Activated CD8-positive, alpha-beta T cell treated with anti-CD3 and anti-CD28 coated beads for 36 hours (primary cell): Measurements from ENCODE around the gene GINS3. TPM values are rescaled to one million over a fixed set of nuclear protein-coding genes. Genes with fewer than 3 reads are reported as not detected.

Experiments used
- ATAC-seq: fragments of 200-7000 bp; cut with Tn5 transposase; one replicate; pipeline ENCODE4 v1.10.0; 2021; ENCODE audit warnings: mild to moderate bottlenecking, moderate library complexity
- CTCF ChIA-PET: fragments of 350-600 bp; sonication (Branson Sonifier 250); formaldehyde crosslinking; loops from one replicate; lab custom pipeline; 2021; ENCODE audit warnings: antibody characterized with exemption; lab: Charles Lee
- POLR2A ChIA-PET: fragments of 350-600 bp; sonication (Branson Sonifier 250); formaldehyde crosslinking; loops from one replicate; lab custom pipeline; 2021; ENCODE audit warnings: antibody characterized with exemption; lab: Charles Lee
- DNase-seq: peaks from one replicate; pipeline ENCODE4 v3.0.0-alpha.2; 2020
- H3K27ac Mint-ChIP-seq: one replicate; pipeline ENCODE4 v1.8.0; 2021; ENCODE audit warnings: mild to moderate bottlenecking, mixed read lengths
- H3K27me3 Mint-ChIP-seq: one replicate; pipeline ENCODE4 v1.8.0; 2021; ENCODE audit warnings: mixed read lengths
- H3K36me3 Mint-ChIP-seq: one replicate; pipeline ENCODE4 v1.8.0; 2021; ENCODE audit warnings: low read depth, mixed read lengths
- H3K4me1 Mint-ChIP-seq: one replicate; pipeline ENCODE4 v1.8.0; 2021; ENCODE audit warnings: low read depth, mixed read lengths
- H3K4me3 Mint-ChIP-seq: one replicate; pipeline ENCODE4 v1.8.0; 2021; ENCODE audit warnings: mild to moderate bottlenecking, moderate library complexity, mixed read lengths
- H3K9me3 Mint-ChIP-seq: one replicate; pipeline ENCODE4 v1.8.0; 2021; ENCODE audit warnings: mixed read lengths
- intact Hi-C: fragments of 100-400 bp; cut with micrococcal nuclease; formaldehyde crosslinking; loops from one replicate; pipeline ENCODE4 v1.10.0; 2022
- total RNA-seq, 2 experiments: library from RNA; stranded (reverse); gene quantifications; one replicate each; pipeline ENCODE4 v1.2.3, GENCODE V29; 2021
- TF ChIP-seq, protein P1 (sequence below): fragments of 200-600 bp; IDR thresholded peaks from one replicate; pipeline ENCODE4 v1.8.0; 2022; ENCODE audit warnings: antibody characterized with exemption, mild to moderate bottlenecking

Gene GINS3
- total RNA-seq, 2 experiments from 2014 or later = 16.0 to 18.1 TPM

DNA sequence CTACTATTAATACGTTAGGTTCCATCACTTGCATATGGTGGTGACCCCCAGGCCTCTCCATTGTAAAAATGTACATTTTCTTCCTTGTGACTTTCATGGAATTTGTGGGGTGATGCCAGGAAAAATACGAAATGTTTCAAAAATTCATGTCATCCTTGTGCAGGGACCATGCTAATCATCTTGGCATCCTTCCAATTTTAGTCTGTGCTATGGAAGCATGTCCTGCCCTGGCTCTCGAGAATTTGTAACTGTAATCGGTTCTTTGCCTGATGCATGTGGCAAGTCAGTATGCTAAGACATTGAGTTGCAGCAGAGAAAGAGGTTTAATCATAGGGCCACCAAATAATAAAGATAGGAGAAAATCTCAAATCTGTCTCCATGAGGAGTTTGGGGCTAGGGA, 14.3 kb upstream of the GINS3 start:
- Mint-ChIP-seq H3K9me3 (no peaks in the 10 kb centered on the region), H3K4me1 (no peaks in the 10 kb centered on the region), H3K36me3 (no peaks in the 10 kb centered on the region), H3K27ac (no peak overlapping the region), H3K4me3 (no peak overlapping the region), H3K27me3 (peaks cover 10% of the 10 kb centered on the region)
- TF ChIP-seq, protein P1, sequence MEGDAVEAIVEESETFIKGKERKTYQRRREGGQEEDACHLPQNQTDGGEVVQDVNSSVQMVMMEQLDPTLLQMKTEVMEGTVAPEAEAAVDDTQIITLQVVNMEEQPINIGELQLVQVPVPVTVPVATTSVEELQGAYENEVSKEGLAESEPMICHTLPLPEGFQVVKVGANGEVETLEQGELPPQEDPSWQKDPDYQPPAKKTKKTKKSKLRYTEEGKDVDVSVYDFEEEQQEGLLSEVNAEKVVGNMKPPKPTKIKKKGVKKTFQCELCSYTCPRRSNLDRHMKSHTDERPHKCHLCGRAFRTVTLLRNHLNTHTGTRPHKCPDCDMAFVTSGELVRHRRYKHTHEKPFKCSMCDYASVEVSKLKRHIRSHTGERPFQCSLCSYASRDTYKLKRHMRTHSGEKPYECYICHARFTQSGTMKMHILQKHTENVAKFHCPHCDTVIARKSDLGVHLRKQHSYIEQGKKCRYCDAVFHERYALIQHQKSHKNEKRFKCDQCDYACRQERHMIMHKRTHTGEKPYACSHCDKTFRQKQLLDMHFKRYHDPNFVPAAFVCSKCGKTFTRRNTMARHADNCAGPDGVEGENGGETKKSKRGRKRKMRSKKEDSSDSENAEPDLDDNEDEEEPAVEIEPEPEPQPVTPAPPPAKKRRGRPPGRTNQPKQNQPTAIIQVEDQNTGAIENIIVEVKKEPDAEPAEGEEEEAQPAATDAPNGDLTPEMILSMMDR = no peak
- no peak for DNase-seq
- ATAC-seq = no peak
- ChIA-PET CTCF (no interaction called here), POLR2A (no interaction called here)
- intact Hi-C loops = no loop called here

DNA sequence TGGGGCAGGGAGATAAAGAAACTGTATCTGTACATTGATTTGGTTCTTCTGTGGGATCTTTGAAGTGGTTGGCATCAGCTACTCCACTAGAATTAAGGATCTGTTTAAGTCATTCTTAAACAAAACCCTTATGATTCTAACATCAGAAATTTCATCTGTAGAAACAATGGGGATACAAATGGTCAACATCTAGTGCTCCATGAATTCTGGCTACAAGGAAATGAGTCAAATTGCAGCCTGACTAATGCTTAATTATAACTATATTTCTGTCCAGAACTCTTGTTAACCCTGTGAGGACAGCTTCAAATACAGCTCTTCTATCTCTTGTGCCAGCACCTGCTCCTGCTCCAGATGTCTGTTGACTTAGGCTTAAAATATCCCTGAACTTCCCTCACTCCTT, 13.9 kb upstream of the GINS3 start:
- ATAC-seq (no peak), DNase-seq (no peak)
- TF ChIP-seq, protein P1 = no peak
- no peak overlapping the region for H3K27ac Mint-ChIP-seq
- H3K4me1 Mint-ChIP-seq = no peaks in the 10 kb centered on the region
- H3K36me3 Mint-ChIP-seq = no peaks in the 10 kb centered on the region
- ChIA-PET CTCF (no interaction called here), POLR2A (no interaction called here)
- H3K4me3 Mint-ChIP-seq = no peak overlapping the region
- H3K27me3 Mint-ChIP-seq = peaks cover 8% of the 10 kb centered on the region
- H3K9me3 Mint-ChIP-seq = no peaks in the 10 kb centered on the region
- intact Hi-C loops = no loop called here

DNA sequence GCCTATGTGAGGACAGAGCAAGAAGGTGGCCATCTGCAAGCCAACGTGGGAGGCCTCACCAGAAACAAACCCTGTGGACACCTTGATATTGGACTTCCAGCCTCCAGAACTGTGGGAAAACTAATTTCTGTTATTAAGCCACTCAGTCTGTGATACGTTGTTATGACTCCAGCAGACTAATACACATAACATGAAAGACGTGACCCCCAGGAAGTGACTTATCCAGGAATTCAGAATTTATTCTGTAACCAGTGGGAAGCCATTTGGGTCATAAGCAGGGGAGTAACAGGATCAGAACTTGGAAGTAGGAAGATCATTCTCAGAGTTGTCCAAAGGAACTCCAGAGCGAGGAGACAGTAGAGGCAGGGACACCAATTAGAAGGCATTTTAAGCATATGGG, 12.5 kb upstream of the GINS3 start:
- peaks cover 7% of the 10 kb centered on the region for H3K27me3 Mint-ChIP-seq
- H3K36me3 Mint-ChIP-seq = no peaks in the 10 kb centered on the region

DNA sequence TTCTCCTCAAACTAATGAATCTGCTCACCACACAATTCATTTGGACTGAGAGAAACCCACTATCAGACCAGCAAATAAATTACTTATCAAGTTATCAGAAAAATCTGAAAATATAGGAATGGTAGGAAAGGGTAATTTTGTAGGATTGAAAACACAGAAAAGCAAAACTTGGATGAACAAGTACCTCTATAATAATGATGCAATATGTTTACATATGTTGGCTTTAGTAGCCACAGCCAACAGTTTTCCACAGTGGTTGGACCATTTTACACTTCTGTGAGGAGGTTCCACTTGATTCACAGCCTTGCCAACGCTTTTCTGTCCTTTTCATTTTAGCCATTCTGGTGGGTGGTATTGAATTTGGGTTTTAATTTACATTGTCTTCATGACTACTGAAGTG, 10.6 kb upstream of the GINS3 start:
- CTCF ChIA-PET = no interaction called here
- Mint-ChIP-seq H3K27me3 (peaks cover 4% of the 10 kb centered on the region), H3K27ac (no peak overlapping the region), H3K9me3 (no peaks in the 10 kb centered on the region), H3K36me3 (no peaks in the 10 kb centered on the region), H3K4me1 (no peaks in the 10 kb centered on the region), H3K4me3 (no peak overlapping the region)
- intact Hi-C loops = no loop called here
- ATAC-seq (no peak), DNase-seq (no peak)
- POLR2A ChIA-PET = interaction anchor here (1.2 kb wide), 1 partner anchor 10 kb away, joined by 3 read pairs; the partner anchor contains the start of gene GINS3
- TF ChIP-seq, protein P1 = no peak

More for the DNA sequence above, 12.5 kb upstream of the GINS3 start:
- no peak for ATAC-seq
- TF ChIP-seq, protein P1 = no peak
- Mint-ChIP-seq H3K4me1 (no peaks in the 10 kb centered on the region), H3K9me3 (no peaks in the 10 kb centered on the region), H3K27ac (no peak overlapping the region), H3K4me3 (no peak overlapping the region)
- POLR2A ChIA-PET = no interaction called here
- DNase-seq = no peak
- intact Hi-C loops = no loop called here
- CTCF ChIA-PET = no interaction called here

DNA sequence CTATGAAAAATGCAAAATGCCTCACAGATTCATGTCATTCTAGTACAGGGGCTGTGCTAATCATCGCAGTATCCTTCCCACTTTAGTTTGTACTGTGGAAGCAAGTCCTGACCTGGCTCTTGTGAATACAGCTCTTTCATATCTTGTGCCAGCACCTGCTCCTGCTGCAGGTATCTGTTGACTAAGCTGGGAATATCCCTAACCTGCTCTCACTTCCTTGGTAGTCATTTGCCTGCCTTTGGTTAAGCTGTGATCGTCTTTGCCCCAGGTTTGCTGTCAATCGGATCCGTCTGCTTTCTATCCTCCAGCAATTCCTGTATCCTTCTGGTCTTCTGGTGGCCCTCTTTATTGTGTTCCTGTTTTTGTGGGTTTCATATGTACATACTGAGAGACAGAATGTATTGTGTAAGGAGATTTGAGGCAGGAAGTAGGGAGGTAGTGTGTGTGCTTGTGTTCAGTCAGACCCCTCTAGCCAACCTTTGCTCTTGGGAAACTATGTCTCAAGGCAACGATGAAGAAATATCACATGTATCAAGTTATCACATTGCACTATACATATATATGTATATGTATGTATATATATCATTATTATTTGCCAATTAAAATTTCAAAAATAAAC, 7.7 kb upstream of the GINS3 start:
- intact Hi-C loops = no loop called here
- Mint-ChIP-seq H3K27ac (no peak overlapping the region), H3K4me3 (no peak overlapping the region), H3K27me3 (peaks cover 4% of the 10 kb centered on the region), H3K36me3 (no peaks in the 10 kb centered on the region), H3K4me1 (no peaks in the 10 kb centered on the region), H3K9me3 (no peaks in the 10 kb centered on the region)
- ChIA-PET CTCF (no interaction called here), POLR2A (no interaction called here)
- TF ChIP-seq, protein P1 = no peak
- ATAC-seq = no peak
- DNase-seq = no peak
